MM.1S (cell line): ENCODE results near the gene TIMD4.

Experiments
- EZH2 ChIP-seq: fragments of 300-600 bp; sonication (generic); optimal IDR thresholded peaks from 2 replicates; pipeline ENCODE3; 2017; ENCODE audit warnings: low read depth, mild to moderate bottlenecking, antibody characterized with exemption, low read length, mixed read lengths
- EZH2phosphoT487 ChIP-seq: fragments of 300-600 bp; sonication (generic); IDR thresholded peaks from 2 replicates; pipeline ENCODE4 v1.6.1; 2018; ENCODE audit warnings: antibody characterized with exemption, low read length
- TF ChIP-seq, protein P1 (sequence below): fragments of 300-600 bp; sonication (generic); IDR thresholded peaks from 2 replicates; pipeline ENCODE4 v1.5.1; 2016; ENCODE audit warnings: antibody characterized with exemption, low read length, mixed read lengths

DNA sequence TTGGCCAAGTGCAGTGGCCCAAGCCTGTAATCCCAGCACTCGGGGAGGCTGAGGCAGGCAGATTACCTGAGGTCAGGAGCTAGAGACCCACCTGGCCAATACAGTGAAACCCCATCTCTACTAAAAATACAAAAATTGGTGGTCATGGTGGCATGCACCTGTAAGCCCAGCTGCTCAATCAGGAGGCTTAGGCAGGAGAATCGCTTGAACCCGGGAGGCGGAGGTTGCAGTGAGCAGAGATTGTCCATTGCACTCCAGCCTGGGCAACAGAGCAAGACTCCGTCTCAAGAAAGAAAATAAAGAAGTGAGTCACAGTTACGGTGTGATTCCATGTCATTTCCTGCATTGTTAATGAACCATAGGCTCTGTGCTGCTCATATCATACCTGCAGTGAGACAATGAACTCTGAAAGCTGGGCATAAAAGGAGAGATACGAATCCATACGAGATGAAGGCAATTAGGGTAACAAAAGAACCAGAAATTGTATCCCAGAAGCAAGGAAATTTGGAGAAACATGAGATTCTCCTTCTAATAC lies 44.6 kb downstream of the TIMD4 start:
- TF ChIP-seq, protein P1, sequence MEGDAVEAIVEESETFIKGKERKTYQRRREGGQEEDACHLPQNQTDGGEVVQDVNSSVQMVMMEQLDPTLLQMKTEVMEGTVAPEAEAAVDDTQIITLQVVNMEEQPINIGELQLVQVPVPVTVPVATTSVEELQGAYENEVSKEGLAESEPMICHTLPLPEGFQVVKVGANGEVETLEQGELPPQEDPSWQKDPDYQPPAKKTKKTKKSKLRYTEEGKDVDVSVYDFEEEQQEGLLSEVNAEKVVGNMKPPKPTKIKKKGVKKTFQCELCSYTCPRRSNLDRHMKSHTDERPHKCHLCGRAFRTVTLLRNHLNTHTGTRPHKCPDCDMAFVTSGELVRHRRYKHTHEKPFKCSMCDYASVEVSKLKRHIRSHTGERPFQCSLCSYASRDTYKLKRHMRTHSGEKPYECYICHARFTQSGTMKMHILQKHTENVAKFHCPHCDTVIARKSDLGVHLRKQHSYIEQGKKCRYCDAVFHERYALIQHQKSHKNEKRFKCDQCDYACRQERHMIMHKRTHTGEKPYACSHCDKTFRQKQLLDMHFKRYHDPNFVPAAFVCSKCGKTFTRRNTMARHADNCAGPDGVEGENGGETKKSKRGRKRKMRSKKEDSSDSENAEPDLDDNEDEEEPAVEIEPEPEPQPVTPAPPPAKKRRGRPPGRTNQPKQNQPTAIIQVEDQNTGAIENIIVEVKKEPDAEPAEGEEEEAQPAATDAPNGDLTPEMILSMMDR = no peak
- TF ChIP-seq EZH2 (no peak), EZH2phosphoT487 (no peak)
